IMR-90 (cell line): Measurements from ENCODE around the gene HK3. TPM values are rescaled to one million over a fixed set of nuclear protein-coding genes. Genes with fewer than 3 reads are reported as not detected.

ENCODE experiments used
- ATAC-seq: fragments of 200-7000 bp; cut with Tn5 transposase; 2 replicates; pipeline ENCODE4 v1.9.1; 2020; ENCODE audit warnings: low read depth, mild to moderate bottlenecking, moderate library complexity
- BruUV-seq: library from RNA; stranded (reverse); fragments of 400-500 nt; replicated peaks from 2 replicates; lab custom pipeline; 2021; lab: Mats Ljungman, UMichigan
- CTCF ChIA-PET: fragments of 300-600 bp; formaldehyde crosslinking; extraction: SDS; loops from one replicate; lab custom pipeline; 2021; ENCODE audit warnings: antibody characterized with exemption; lab: Yijun Ruan, JAX
- POLR2A ChIA-PET: fragments of 300-600 bp; sonication (Branson Sonifier 250); formaldehyde crosslinking; loops from one replicate; lab custom pipeline; 2022; ENCODE audit warnings: antibody characterized with exemption; ENCODE audit not compliant: unreplicated experiment; lab: Charles Lee
- DNase-seq: peaks from one replicate; pipeline ENCODE4 v3.0.0; 2013
- H2AFZ ChIP-seq: replicated peaks from 2 replicates; pipeline ENCODE3; 2013; ENCODE audit warnings: low read length, mild to moderate bottlenecking; ENCODE audit not compliant: poor library complexity
- H2AK5ac ChIP-seq: 2 replicates; pipeline ENCODE4 v1.6.1; 2013; ENCODE audit warnings: low read depth, low read length, inconsistent platforms
- H2AK9ac ChIP-seq: replicated peaks from 2 replicates; pipeline ENCODE3; 2013; ENCODE audit warnings: mild to moderate bottlenecking, low read depth, low read length, moderate library complexity; ENCODE audit not compliant: poor library complexity
- H2BK120ac ChIP-seq: 2 replicates; pipeline ENCODE4 v1.6.1; 2013; ENCODE audit warnings: low read depth, low read length, inconsistent platforms
- H2BK15ac ChIP-seq: 3 replicates; pipeline ENCODE4 v1.6.1; 2013; ENCODE audit warnings: low read depth, low read length, inconsistent platforms
- H2BK20ac ChIP-seq: 2 replicates; pipeline ENCODE4 v1.6.1; 2013; ENCODE audit warnings: low read depth, mild to moderate bottlenecking, inconsistent platforms, low read length, moderate library complexity
- H2BK5ac ChIP-seq: 2 replicates; pipeline ENCODE4 v1.6.1; 2013; ENCODE audit warnings: mild to moderate bottlenecking, low read depth, low read length, inconsistent platforms; ENCODE audit not compliant: poor library complexity, severe bottlenecking
- H3K14ac ChIP-seq: replicated peaks from 2 replicates; pipeline ENCODE4 v1.6.1; 2013; ENCODE audit warnings: low read depth, low read length, inconsistent platforms
- H3K18ac ChIP-seq: 2 replicates; pipeline ENCODE4 v1.6.1; 2013; ENCODE audit warnings: low read depth, low read length, control low read depth
- H3K23ac ChIP-seq: 2 replicates; pipeline ENCODE4 v1.6.1; 2013; ENCODE audit warnings: low read depth, low read length, inconsistent platforms
- H3K27ac ChIP-seq: 2 replicates; pipeline ENCODE4 v1.5.1; 2013; ENCODE audit warnings: mild to moderate bottlenecking, control low read depth, low read length; ENCODE audit not compliant: insufficient read depth
- H3K27me3 ChIP-seq: 2 replicates; pipeline ENCODE4 v1.6.1; 2013; ENCODE audit warnings: low read length; ENCODE audit not compliant: control insufficient read depth, insufficient read depth
- H3K36me3 ChIP-seq: 2 replicates; pipeline ENCODE4 v1.6.1; 2013; ENCODE audit warnings: low read length, mixed read lengths; ENCODE audit not compliant: control insufficient read depth, insufficient read depth
- H3K4ac ChIP-seq: 2 replicates; pipeline ENCODE4 v1.6.1; 2013; ENCODE audit warnings: low read depth, low read length, inconsistent platforms
- H3K4me1 ChIP-seq: 2 replicates; pipeline ENCODE4 v1.6.1; 2013; ENCODE audit warnings: low read length, mixed read lengths; ENCODE audit not compliant: control insufficient read depth, insufficient read depth
- H3K4me2 ChIP-seq: 2 replicates; pipeline ENCODE4 v1.6.1; 2013; ENCODE audit warnings: low read depth, mild to moderate bottlenecking, control low read depth, low read length, moderate library complexity
- H3K4me3 ChIP-seq: 2 replicates; pipeline ENCODE4 v1.5.1; 2013; ENCODE audit warnings: low read depth, mild to moderate bottlenecking, control low read depth, low read length, moderate library complexity; ENCODE audit not compliant: insufficient read depth
- H3K56ac ChIP-seq: 2 replicates; pipeline ENCODE4 v1.6.1; 2013; ENCODE audit warnings: low read length, inconsistent platforms; ENCODE audit not compliant: insufficient read depth; ENCODE audit errors: extremely low read depth
- H3K79me1 ChIP-seq, 2 experiments: 2 replicates each; pipeline ENCODE4 v1.6.1; 2013; ENCODE audit warnings: low read length in 2 of 2, inconsistent platforms in 1 of 2, low read depth in 1 of 2
- H3K9ac ChIP-seq: 2 replicates; pipeline ENCODE4 v1.6.1; 2013; ENCODE audit warnings: low read depth, low read length, control low read depth
- H3K9me1 ChIP-seq: 2 replicates; pipeline ENCODE4 v1.6.1; 2013; ENCODE audit warnings: low read length, inconsistent platforms; ENCODE audit not compliant: insufficient read depth
- H3K9me3 ChIP-seq: 2 replicates; pipeline ENCODE4 v1.6.1; 2013; ENCODE audit warnings: low read length; ENCODE audit not compliant: control insufficient read depth, insufficient read depth
- H4K20me1 ChIP-seq: 2 replicates; pipeline ENCODE4 v1.6.1; 2013; ENCODE audit warnings: low read length, inconsistent platforms; ENCODE audit not compliant: insufficient read depth
- H4K5ac ChIP-seq: 2 replicates; pipeline ENCODE4 v1.6.1; 2013; ENCODE audit warnings: mild to moderate bottlenecking, low read depth, low read length, control low read depth
- H4K8ac ChIP-seq, 2 experiments: 2 replicates each; pipeline ENCODE4 v1.6.1; 2013; ENCODE audit warnings: low read depth in 2 of 2, low read length in 2 of 2, control low read depth in 1 of 2, inconsistent platforms in 1 of 2
- H4K91ac ChIP-seq: 2 replicates; pipeline ENCODE4 v1.6.1; 2013; ENCODE audit warnings: low read depth, low read length, inconsistent platforms; ENCODE audit not compliant: insufficient read depth
- CEBPB ChIP-seq: IDR thresholded peaks from 2 replicates; pipeline ENCODE4 v1.6.1; 2012; ENCODE audit warnings: low read depth, low read length, improper control_type of control experiment
- CHD1 ChIP-seq: IDR thresholded peaks from 2 replicates; pipeline ENCODE4 v1.6.1; 2012; ENCODE audit warnings: low read depth, low read length, improper control_type of control experiment
- CTCF ChIP-seq: conservative IDR thresholded peaks from 2 replicates; pipeline ENCODE4 v1.5.1; 2012; ENCODE audit warnings: mild to moderate bottlenecking, low read depth, low read length, improper control_type of control experiment
- ELK1 ChIP-seq: fragments of 150-350 bp; IDR thresholded peaks from 2 replicates; pipeline ENCODE4 v1.6.1; 2016; ENCODE audit warnings: low read depth, mild to moderate bottlenecking, low read length, moderate library complexity, borderline replicate concordance
- MAZ ChIP-seq: IDR thresholded peaks from 2 replicates; pipeline ENCODE4 v1.6.1; 2012; ENCODE audit warnings: low read depth, mild to moderate bottlenecking, low read length, improper control_type of control experiment, moderate library complexity, borderline replicate concordance
- MXI1 ChIP-seq: IDR thresholded peaks from 2 replicates; pipeline ENCODE4 v1.6.1; 2012; ENCODE audit warnings: low read depth, mild to moderate bottlenecking, low read length, moderate library complexity, borderline replicate concordance
- NFE2L2 ChIP-seq: fragments of 150-350 bp; IDR thresholded peaks from 2 replicates; pipeline ENCODE4 v1.6.1; 2016; ENCODE audit warnings: low read depth, mild to moderate bottlenecking, low read length
- POLR2A ChIP-seq: IDR thresholded peaks from 2 replicates; pipeline ENCODE4 v1.6.1; 2012; ENCODE audit warnings: mild to moderate bottlenecking, low read depth, low read length
- RAD21 ChIP-seq: IDR thresholded peaks from 2 replicates; pipeline ENCODE4 v1.6.1; 2012; ENCODE audit warnings: low read length, improper control_type of control experiment
- RCOR1 ChIP-seq: IDR thresholded peaks from 2 replicates; pipeline ENCODE4 v1.6.1; 2012; ENCODE audit warnings: mild to moderate bottlenecking, low read length, improper control_type of control experiment; ENCODE audit not compliant: insufficient replicate concordance
- USF2 ChIP-seq: fragments of 150-350 bp; IDR thresholded peaks from 2 replicates; pipeline ENCODE4 v1.6.1; 2017; ENCODE audit warnings: mild to moderate bottlenecking, antibody characterized with exemption, low read length, low read depth
- WGBS, 2 experiments: methylation state at CpG; one replicate each; pipeline versions ENCODE4 v1.1.5 to v1.1.7; 2013; ENCODE audit warnings: missing lambda C conversion rate in 2 of 2; ENCODE audit not compliant: insufficient read length in 1 of 2; ENCODE audit errors: extremely low coverage in 2 of 2; 5-methylcytosine and 5-hydroxymethylcytosine counted together
- dilution Hi-C: fragments of 300-500 bp; cut with HindIII; formaldehyde crosslinking; loops from one replicate; pipeline ENCODE4 v1.14.3; 2018; ENCODE audit warnings: low sequenced_read_pairs; ENCODE audit not compliant: unreplicated experiment
- in situ Hi-C: fragments of 300-500 bp; cut with MboI; formaldehyde crosslinking; loops from 3 replicates; pipeline ENCODE4 v1.14.3; 2019; ENCODE audit warnings: low sequenced_read_pairs, inconsistent platforms, mixed read lengths
- intact Hi-C: fragments of 100-400 bp; cut with micrococcal nuclease; formaldehyde crosslinking; loops from 2 replicates; pipeline ENCODE4 v1.10.0; 2022
- polyA plus RNA-seq, 3 experiments: library from polyadenylated mRNA; depleted of rRNA; stranded (reverse); fragments of >200 nt; gene quantifications; 2 replicates each; pipeline ENCODE4 v1.2.3, GENCODE V29; 2012; ENCODE audit warnings: low replicate concordance in 1 of 3
- total RNA-seq: library from RNA; depleted of rRNA; stranded (reverse); fragments of >200 nt; gene quantifications from 2 replicates; pipeline ENCODE4 v1.2.3, GENCODE V29; 2012

The HK3 gene
- total and polyA plus RNA-seq, 2 of the 4 experiments (the other 2 are of a cell fraction) = not detected

- Histone ChIP-seq H3K9me3 (no peaks in the 10 kb centered on the region), H3K4ac (no peak overlapping the region), H3K56ac (no peak overlapping the region), H3K27ac (no peak overlapping the region), H2AK5ac (no peak overlapping the region), H2AK9ac (no peak overlapping the region), H3K9me1 (no peaks in the 10 kb centered on the region), H3K23ac (no peak overlapping the region), H4K8ac (no peak overlapping the region), H3K27me3 (peaks cover 64% of the 10 kb centered on the region), H3K4me2 (no peak overlapping the region), H4K91ac (no peak overlapping the region), H2BK15ac (no peak overlapping the region), H2BK20ac (no peak overlapping the region), H3K9ac (no peak overlapping the region), H2BK5ac (no peak overlapping the region), H3K4me3 (no peak overlapping the region), H3K36me3 (no peaks in the 10 kb centered on the region), H2AFZ (no peak overlapping the region), H3K79me1 (no peaks in the 10 kb centered on the region), H4K5ac (no peak overlapping the region), H4K20me1 (no peaks in the 10 kb centered on the region), H3K14ac (no peak overlapping the region), H2BK120ac (no peak overlapping the region), H3K18ac (no peak overlapping the region), H3K4me1 (no peaks in the 10 kb centered on the region)
- WGBS, 2 experiments = 51% methylated on average over 3 of the region's 11 CpGs; no CpG with 5 or more reads in 1 of the 2 experiments
- in situ Hi-C loops = no loop called here
- ATAC-seq = no peak
- dilution Hi-C loops = no loop called here
- BruUV-seq = no TSS peak
- TF ChIP-seq MXI1 (no peak), RCOR1 (no peak), CHD1 (no peak), MAZ (no peak), NFE2L2 (no peak), RAD21 (no peak), CEBPB (no peak), CTCF (no peak), ELK1 (no peak), POLR2A (no peak), USF2 (no peak)
- ChIA-PET CTCF (no interaction called here), POLR2A (no interaction called here)
- no peak for DNase-seq
- intact Hi-C loops = no loop called here
These were observed 37.9 kb downstream of the HK3 start for GRCh38 chr5:176861276-176861675.
